Gastroesophageal sphincter (tissue), 3 donors: ENCODE results near the gene BMPR1A.
"Not testable (repeated sequence)": the region's sequence is repeated elsewhere in the genome, so short reads cannot be mapped to it uniquely, and the experiment has no call there.

Experiments
- CTCF ChIP-seq, 4 experiments: fragments of 200-600 bp in 2 of 4; fragments of 450-650 bp in 2 of 4; sonication (generic) in 1 of 4; IDR thresholded peaks; one replicate each; pipeline ENCODE4 v1.5.1; 2017 to 2019; ENCODE audit warnings: antibody characterized with exemption in 4 of 4, mild to moderate bottlenecking in 2 of 4, moderate library complexity in 2 of 4
- POLR2A ChIP-seq, 2 donors: fragments of 450-650 bp; IDR thresholded peaks; one replicate each; pipeline ENCODE4 v1.6.1; 2017; ENCODE audit warnings: antibody characterized with exemption in 2 of 2, mild to moderate bottlenecking in 2 of 2, moderate library complexity in 1 of 2

- not testable (repeated sequence) for TF ChIP-seq CTCF, POLR2A (IDR thresholded peaks at IDR 0.05)
Measured at GRCh38 chr10:86735278-86735677, 21.1 kb upstream of the BMPR1A start.
